Ovary (tissue), 3 donors: ENCODE measurements around the gene SYT11.

Source experiments
- POLR2A ChIP-seq: fragments of 450-650 bp; IDR thresholded peaks from one replicate; pipeline ENCODE4 v1.6.1; 2017; ENCODE audit warnings: antibody characterized with exemption, mild to moderate bottlenecking, moderate library complexity
- TF ChIP-seq, protein P1 (sequence below), 3 donors: fragments of 450-650 bp in 2 of 3; fragments of 200-600 bp in 1 of 3; IDR thresholded peaks; one replicate each; pipeline versions ENCODE4 v1.5.1 to v1.8.0; 2016 to 2022; ENCODE audit warnings: antibody characterized with exemption in 3 of 3, mild to moderate bottlenecking in 1 of 3
- donor health status: DM: no; HTN: no; CAD: no.

GRCh38 chr1:155889566-155889965 lies 30.2 kb downstream of the SYT11 start:
- TF ChIP-seq, protein P1, sequence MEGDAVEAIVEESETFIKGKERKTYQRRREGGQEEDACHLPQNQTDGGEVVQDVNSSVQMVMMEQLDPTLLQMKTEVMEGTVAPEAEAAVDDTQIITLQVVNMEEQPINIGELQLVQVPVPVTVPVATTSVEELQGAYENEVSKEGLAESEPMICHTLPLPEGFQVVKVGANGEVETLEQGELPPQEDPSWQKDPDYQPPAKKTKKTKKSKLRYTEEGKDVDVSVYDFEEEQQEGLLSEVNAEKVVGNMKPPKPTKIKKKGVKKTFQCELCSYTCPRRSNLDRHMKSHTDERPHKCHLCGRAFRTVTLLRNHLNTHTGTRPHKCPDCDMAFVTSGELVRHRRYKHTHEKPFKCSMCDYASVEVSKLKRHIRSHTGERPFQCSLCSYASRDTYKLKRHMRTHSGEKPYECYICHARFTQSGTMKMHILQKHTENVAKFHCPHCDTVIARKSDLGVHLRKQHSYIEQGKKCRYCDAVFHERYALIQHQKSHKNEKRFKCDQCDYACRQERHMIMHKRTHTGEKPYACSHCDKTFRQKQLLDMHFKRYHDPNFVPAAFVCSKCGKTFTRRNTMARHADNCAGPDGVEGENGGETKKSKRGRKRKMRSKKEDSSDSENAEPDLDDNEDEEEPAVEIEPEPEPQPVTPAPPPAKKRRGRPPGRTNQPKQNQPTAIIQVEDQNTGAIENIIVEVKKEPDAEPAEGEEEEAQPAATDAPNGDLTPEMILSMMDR (IDR thresholded peaks at IDR 0.05) = no peak
- no peak for TF ChIP-seq POLR2A
